HG02938 (cell line): ENCODE measurements around the gene TTLL12.
"Not testable (repeated sequence)": the region's sequence is repeated elsewhere in the genome, so short reads cannot be mapped to it uniquely, and the experiment has no call there.

Experiments used
- ATAC-seq: cut with Tn5 transposase; IDR thresholded peaks from one replicate; pipeline ENCODE4 v1.9.1; 2021; ENCODE audit warnings: mild to moderate bottlenecking, moderate library complexity; ENCODE audit not compliant: unreplicated experiment

The TTLL12 gene

GRCh38 chr22:43157874-43158546, 28.9 kb downstream of the TTLL12 start:
- no peak for ATAC-seq

GRCh38 chr22:43156413-43156812, 30.5 kb downstream of the TTLL12 start:
- ATAC-seq, result no peak

- ATAC-seq, result no peak
Measured at GRCh38 chr22:43155789-43156188, 31.1 kb downstream of the TTLL12 start.

GRCh38 chr22:43154887-43155536, 31.9 kb downstream of the TTLL12 start:
- no peak for ATAC-seq

- no peak for ATAC-seq
Measured at GRCh38 chr22:43153899-43154298, 33.0 kb downstream of the TTLL12 start.

- no peak for ATAC-seq
Measured at GRCh38 chr22:43152357-43153071, 34.4 kb downstream of the TTLL12 start.

DNA sequence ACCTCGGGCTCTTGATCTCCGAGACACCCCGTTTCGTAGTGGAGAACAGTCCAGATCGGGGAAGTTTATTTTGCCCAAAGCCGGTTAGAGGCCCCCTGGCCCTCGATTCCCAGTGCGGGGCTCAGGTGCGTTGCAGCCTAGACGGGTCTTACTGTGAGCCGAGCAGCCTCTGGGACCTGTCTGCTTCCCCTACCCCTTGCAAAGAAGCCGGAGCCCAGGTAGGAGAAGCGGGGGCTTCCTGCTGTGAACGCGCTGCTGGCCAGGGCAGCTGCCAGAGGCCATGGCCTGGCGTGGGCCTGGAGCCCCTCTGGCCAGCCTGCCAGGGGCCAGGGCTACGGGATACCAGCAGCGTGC, 35.0 kb downstream of the TTLL12 start:
- ATAC-seq, result no peak

DNA sequence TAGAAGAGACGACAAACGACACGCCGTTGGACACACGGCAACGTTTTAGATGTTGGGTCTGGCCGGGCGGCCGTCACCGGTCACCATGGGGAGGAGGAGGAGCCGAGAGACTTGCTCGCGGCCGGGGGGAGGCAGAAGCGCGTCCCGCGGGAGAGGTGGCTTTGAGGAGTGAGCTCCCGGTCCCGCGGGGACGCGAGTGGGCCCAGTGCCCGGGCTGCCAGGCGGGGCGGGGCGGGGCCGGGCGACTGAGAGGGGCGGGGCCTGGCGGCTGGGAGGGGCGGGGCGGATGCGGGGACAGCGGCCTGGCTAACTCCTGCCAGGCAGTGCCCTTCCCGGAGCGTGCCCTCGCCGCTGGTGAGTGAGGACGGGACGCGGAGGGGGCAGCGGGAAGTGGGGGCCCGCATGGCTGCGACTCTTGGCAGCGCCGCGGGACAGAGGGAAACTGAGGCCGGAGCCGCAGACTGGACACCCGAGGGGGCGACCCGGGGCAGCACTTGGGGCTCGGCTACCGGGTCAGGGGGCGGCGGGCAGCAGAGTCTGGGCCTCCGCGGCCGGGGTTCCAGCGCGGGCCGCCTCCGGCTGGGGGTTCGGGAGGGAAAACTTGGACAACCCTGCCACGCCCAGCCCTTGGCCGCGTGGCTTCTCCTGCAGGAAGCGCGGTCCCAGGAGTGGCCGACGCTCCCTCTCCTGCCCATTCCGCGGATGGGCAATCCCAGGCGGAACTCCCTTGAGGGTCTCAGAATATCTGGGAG, 35.5 kb downstream of the TTLL12 start, which contains the start of gene TSPO:
Gene TSPO, plus strand, starts transcription at position 309 of the 752 bp plus-strand sequence. CDS start 7,680 bp downstream, outside the sequence.
- ATAC-seq, result no peak

DNA sequence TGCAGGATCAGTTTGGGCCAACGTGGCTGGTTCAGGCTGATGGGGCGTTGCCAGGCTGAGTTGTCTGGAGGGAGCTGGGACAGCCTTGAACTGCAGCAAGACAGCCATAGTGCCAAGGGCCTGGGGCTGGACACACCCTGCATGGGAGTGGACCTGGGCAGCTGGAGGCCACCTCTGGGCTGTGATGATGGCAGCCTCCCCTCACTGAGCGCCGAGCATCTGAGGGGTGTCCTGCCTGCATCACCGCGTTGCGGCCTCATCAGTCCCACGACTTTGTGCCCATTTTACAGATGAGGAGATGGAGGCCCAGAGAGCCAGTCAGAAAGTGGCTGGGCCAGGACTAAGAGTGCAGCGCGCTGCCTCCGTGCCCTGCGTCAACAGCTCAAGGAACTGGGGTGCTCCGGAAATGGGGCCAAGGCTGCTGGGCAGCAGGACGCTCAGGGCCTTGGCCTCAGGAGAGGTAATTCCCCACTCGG, 36.2 kb downstream of the TTLL12 start:
- no peak for ATAC-seq

DNA sequence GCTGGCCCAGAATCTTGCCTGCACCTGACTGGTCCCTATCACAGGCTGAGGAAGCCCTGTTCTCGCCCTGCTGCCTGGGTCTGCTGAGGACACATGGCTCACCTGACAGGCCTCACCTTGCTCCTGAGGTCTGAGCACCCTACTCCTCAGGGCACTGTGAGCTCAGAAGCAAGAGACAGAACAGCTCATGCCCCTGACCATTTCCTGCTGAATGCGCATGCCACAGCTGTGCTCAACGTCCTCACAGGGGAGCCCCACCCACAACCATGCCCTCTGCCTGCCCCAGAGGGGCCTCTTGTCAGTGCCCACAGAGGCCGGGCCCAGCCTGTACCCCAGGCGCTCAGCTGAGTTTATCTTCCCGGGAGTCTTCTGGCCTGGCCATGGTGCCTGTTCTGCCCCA, 38.4 kb downstream of the TTLL12 start:
- no peak for ATAC-seq

GRCh38 chr22:43147821-43148220, 39.1 kb downstream of the TTLL12 start:
- no peak for ATAC-seq

DNA sequence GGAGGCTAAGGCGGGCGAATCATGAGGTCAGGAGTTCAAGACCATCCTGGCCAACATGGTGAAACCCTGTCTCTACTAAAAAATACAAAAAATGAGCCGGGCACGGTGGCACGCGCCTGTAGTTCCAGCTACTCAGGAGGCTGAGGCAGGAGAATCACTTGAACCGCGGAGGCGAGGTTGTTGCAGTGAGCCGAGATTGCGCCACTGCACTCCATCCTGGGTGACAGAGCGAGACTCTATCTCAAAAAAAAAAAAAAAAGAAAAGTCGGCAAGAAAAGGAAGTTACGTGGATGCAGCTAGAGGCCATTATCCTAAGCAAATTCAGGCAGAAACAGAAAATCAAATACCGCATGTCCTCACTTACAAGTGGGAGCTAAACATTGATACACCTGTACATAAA, 40.6 kb downstream of the TTLL12 start:
- ATAC-seq, result not testable (repeated sequence)

DNA sequence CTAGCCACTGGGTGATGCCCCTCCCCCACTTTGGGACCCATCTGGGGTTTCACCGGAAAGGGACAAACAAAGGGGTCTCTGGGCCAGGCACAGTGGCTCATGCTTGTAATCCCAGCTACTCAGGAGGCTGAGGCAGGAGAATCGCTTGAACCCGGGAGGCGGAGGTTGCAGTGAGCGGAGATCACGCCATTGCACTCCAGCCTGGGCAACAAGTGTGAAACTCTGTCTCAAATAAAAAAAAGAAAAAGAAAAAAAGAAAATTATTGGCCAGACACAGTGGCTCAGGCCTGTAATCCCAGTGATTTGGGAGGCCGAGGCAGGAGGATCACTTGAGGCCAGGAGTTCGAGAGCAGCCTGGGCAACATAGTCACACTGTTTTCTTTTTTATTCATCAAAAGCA, 41.6 kb downstream of the TTLL12 start:
- ATAC-seq, result not testable (repeated sequence)

- no peak for ATAC-seq
Measured at GRCh38 chr22:43144949-43145348, 42.0 kb downstream of the TTLL12 start.

DNA sequence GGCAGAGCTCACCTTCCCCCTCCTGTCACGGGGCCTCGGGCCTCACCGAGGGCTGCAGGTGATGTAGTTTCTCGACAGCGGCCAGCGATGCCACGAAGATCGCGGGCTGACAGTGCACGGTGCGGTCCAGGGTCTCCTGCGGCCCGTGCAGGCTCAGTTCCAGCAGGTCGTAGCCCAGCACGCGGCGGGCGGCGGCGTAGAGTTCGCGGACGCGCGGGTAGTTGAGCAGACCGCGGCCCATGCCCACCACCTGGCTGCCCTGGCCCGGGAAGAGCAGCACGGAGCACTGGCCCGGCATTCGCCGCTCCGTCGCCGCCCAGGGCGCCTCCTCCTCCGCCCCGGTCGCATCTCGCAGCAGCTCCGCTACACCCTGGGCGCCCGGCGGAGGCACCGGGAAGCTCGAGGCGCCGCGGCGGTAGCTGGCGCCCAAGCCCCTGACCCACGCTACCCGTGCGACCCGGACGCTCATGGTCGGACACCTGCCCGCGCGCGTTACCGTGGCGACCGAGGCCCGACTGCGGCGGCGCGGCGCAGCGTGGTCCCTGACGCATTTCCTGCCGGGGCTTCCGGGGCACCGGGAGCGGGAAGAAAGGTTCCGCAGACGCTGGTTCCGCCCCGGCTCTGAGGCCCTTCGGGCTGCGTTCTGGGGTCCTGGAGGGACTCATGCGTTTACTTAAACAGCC, 43.9 kb downstream of the TTLL12 start, which contains the start of gene MCAT:
Gene MCAT, minus strand, starts transcription at position 519 of the 683 bp plus-strand sequence. Its CDS starts 50 bp downstream, at position 469.
- ATAC-seq, result no peak

- ATAC-seq, result no peak
Measured at GRCh38 chr22:43136801-43137200, 50.1 kb downstream of the TTLL12 start.

- no peak for ATAC-seq
Measured at GRCh38 chr22:43136255-43136654, 50.7 kb downstream of the TTLL12 start.

DNA sequence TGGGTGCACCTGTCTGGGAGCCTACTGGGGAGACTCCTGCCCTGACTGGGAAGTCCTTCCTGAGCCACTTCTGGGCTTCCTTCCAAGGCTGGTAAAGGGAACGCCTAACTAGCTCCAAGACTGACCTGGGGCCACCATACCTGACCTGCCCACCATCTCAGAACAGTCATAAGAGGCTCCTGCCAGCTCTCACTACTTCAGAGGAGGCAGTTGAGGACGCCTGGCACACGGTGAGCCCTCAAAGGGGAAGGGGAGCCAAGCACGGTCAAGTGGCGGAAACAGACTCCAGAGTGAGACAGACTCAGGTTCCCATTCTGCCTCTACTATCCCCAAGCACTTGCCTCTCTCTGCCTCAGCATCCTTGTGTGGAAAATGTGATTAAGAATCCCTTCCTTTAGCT, 51.4 kb downstream of the TTLL12 start:
- no peak for ATAC-seq

DNA sequence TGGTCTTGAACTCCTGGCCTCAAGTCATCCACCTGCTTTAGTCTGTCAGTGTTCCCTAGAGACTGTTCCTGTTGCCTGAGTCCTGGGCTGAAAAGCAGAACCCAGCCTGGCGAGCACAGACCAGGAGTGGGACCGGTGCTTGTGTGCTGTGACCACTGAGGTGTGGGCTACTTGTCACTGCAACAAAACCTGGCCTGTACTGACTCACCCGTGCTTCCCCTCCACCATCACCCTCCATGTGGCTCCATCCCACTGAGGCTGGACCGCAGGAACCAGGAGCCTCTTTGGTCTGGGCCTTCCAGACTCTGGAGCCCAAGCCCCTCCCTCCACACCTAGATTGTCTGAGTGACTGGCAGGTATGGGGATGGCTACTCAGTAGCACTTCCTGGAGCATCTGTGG, 52.4 kb downstream of the TTLL12 start:
- ATAC-seq, result no peak

GRCh38 chr22:43133401-43133800, 53.5 kb downstream of the TTLL12 start:
- no peak for ATAC-seq
